ENCODE measurements around the gene GTPBP3.

DNA sequence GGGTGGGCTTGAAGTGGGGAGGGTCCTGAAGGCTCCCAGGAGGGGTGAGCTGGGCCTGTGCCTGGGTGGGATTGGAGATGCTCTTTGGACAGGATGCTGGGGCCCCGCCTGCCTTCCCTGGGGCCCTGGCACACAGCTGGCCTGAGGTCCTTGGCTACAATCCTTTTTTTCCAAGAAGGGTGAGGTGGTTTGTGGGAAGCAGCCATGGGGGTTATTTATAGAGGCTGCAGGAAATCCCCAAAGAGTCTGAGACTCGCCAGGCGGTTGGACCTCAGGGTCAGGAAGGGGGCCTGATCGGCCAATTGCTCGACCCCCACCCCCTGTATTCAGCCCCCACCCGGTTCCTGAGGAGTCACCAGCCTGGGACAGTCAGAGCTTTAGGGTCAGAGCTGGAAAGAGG lies 10.0 kb downstream of the GTPBP3 start:
- TF ChIP-seq, protein P1, sequence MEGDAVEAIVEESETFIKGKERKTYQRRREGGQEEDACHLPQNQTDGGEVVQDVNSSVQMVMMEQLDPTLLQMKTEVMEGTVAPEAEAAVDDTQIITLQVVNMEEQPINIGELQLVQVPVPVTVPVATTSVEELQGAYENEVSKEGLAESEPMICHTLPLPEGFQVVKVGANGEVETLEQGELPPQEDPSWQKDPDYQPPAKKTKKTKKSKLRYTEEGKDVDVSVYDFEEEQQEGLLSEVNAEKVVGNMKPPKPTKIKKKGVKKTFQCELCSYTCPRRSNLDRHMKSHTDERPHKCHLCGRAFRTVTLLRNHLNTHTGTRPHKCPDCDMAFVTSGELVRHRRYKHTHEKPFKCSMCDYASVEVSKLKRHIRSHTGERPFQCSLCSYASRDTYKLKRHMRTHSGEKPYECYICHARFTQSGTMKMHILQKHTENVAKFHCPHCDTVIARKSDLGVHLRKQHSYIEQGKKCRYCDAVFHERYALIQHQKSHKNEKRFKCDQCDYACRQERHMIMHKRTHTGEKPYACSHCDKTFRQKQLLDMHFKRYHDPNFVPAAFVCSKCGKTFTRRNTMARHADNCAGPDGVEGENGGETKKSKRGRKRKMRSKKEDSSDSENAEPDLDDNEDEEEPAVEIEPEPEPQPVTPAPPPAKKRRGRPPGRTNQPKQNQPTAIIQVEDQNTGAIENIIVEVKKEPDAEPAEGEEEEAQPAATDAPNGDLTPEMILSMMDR (IDR thresholded peaks at IDR 0.05): no peak
- TF ChIP-seq SIN3A (IDR thresholded peaks at IDR 0.05; ENCODE audit: borderline replicate concordance, insufficient read depth, low read depth, low read length): no peak
- no peak for TF ChIP-seq POLR2AphosphoS5 (IDR thresholded peaks at IDR 0.05; ENCODE audit: low read depth, low read length)
- TF ChIP-seq, protein P2, sequence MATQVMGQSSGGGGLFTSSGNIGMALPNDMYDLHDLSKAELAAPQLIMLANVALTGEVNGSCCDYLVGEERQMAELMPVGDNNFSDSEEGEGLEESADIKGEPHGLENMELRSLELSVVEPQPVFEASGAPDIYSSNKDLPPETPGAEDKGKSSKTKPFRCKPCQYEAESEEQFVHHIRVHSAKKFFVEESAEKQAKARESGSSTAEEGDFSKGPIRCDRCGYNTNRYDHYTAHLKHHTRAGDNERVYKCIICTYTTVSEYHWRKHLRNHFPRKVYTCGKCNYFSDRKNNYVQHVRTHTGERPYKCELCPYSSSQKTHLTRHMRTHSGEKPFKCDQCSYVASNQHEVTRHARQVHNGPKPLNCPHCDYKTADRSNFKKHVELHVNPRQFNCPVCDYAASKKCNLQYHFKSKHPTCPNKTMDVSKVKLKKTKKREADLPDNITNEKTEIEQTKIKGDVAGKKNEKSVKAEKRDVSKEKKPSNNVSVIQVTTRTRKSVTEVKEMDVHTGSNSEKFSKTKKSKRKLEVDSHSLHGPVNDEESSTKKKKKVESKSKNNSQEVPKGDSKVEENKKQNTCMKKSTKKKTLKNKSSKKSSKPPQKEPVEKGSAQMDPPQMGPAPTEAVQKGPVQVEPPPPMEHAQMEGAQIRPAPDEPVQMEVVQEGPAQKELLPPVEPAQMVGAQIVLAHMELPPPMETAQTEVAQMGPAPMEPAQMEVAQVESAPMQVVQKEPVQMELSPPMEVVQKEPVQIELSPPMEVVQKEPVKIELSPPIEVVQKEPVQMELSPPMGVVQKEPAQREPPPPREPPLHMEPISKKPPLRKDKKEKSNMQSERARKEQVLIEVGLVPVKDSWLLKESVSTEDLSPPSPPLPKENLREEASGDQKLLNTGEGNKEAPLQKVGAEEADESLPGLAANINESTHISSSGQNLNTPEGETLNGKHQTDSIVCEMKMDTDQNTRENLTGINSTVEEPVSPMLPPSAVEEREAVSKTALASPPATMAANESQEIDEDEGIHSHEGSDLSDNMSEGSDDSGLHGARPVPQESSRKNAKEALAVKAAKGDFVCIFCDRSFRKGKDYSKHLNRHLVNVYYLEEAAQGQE (IDR thresholded peaks at IDR 0.05; ENCODE audit: insufficient read depth in 1 of 2, low read depth in 2 of 2, low read length in 1 of 2): no peak

Data from Panc1 (cell line).